Natural killer cell (primary cell): ENCODE results near the gene RPS6KA5. TPM values are rescaled to one million over a fixed set of nuclear protein-coding genes. Genes with fewer than 3 reads are reported as not detected.

ENCODE experiments used
- ATAC-seq, 3 donors: fragments of 150-1000 bp in 2 of 3; fragments of 200-7000 bp in 1 of 3; cut with Tn5 transposase; 1 replicate in 1 of 3; 2 replicates in 2 of 3; pipeline ENCODE4 v1.10.0; 2021; ENCODE audit warnings: mild to moderate bottlenecking in 2 of 3, moderate library complexity in 2 of 3
- DNase-seq, 2 donors: peaks; one replicate each; pipeline versions ENCODE4 v3.0.0 to v3.0.0-alpha.2; 2013 to 2021; ENCODE audit warnings: mixed read lengths in 1 of 2
- H3K27ac ChIP-seq: one replicate; pipeline ENCODE4 v1.5.1; 2013; ENCODE audit warnings: mild to moderate bottlenecking, low read length
- H3K27me3 ChIP-seq: one replicate; pipeline ENCODE4 v1.6.1; 2013; ENCODE audit warnings: low read length; ENCODE audit not compliant: control insufficient read depth, insufficient read depth
- H3K36me3 ChIP-seq: one replicate; pipeline ENCODE4 v1.6.1; 2013; ENCODE audit warnings: low read length; ENCODE audit not compliant: control insufficient read depth, insufficient read depth
- H3K4me1 ChIP-seq: one replicate; pipeline ENCODE4 v1.6.1; 2013; ENCODE audit warnings: low read length; ENCODE audit not compliant: control insufficient read depth, insufficient read depth
- H3K4me3 ChIP-seq: one replicate; pipeline ENCODE4 v1.5.1; 2013; ENCODE audit warnings: low read length
- H3K9me3 ChIP-seq: one replicate; pipeline ENCODE4 v1.6.1; 2013; ENCODE audit warnings: low read length; ENCODE audit not compliant: control insufficient read depth, insufficient read depth
- H3K27ac Mint-ChIP-seq, 2 donors: one replicate each; pipeline ENCODE4 v1.8.0; 2022; ENCODE audit warnings: mild to moderate bottlenecking in 2 of 2, mixed read lengths in 2 of 2, moderate library complexity in 1 of 2
- H3K27me3 Mint-ChIP-seq, 2 donors: one replicate each; pipeline ENCODE4 v1.8.0; 2022; ENCODE audit warnings: low read depth in 2 of 2, mixed read lengths in 2 of 2
- H3K36me3 Mint-ChIP-seq: one replicate; pipeline ENCODE4 v1.8.0; 2022; ENCODE audit warnings: mixed read lengths
- H3K4me1 Mint-ChIP-seq, 2 donors: one replicate each; pipeline ENCODE4 v1.8.0; 2022; ENCODE audit warnings: mixed read lengths in 2 of 2
- H3K4me3 Mint-ChIP-seq: one replicate; pipeline ENCODE4 v1.8.0; 2022; ENCODE audit warnings: mild to moderate bottlenecking, moderate library complexity, mixed read lengths
- H3K9me3 Mint-ChIP-seq, 2 donors: one replicate each; pipeline ENCODE4 v1.8.0; 2022; ENCODE audit warnings: mixed read lengths in 2 of 2
- CTCF ChIP-seq: fragments of 200-600 bp; IDR thresholded peaks from one replicate; pipeline ENCODE4 v1.8.0; 2022; ENCODE audit warnings: antibody characterized with exemption
- WGBS: methylation state at CpG from one replicate; pipeline ENCODE4 v1.1.7; 2013; ENCODE audit warnings: missing lambda C conversion rate; ENCODE audit not compliant: insufficient coverage; 5-methylcytosine and 5-hydroxymethylcytosine counted together
- intact Hi-C: fragments of 100-400 bp; cut with micrococcal nuclease; formaldehyde crosslinking; loops from one replicate; pipeline ENCODE4 v1.14.2; 2022
- total RNA-seq, 4 donors: library from RNA; stranded (reverse); fragments of 120-200 nt in 1 of 4; gene quantifications; one replicate each; pipeline versions ENCODE4 v1.2.3 to v1.2.4, GENCODE V29; 2013 to 2022

RPS6KA5 gene
- total RNA-seq, 3 donors from 2014 or later (not counting 1 experiment from before 2014, with no cell fraction given): 24.1 to 28.5 (median 27.9) TPM

DNA sequence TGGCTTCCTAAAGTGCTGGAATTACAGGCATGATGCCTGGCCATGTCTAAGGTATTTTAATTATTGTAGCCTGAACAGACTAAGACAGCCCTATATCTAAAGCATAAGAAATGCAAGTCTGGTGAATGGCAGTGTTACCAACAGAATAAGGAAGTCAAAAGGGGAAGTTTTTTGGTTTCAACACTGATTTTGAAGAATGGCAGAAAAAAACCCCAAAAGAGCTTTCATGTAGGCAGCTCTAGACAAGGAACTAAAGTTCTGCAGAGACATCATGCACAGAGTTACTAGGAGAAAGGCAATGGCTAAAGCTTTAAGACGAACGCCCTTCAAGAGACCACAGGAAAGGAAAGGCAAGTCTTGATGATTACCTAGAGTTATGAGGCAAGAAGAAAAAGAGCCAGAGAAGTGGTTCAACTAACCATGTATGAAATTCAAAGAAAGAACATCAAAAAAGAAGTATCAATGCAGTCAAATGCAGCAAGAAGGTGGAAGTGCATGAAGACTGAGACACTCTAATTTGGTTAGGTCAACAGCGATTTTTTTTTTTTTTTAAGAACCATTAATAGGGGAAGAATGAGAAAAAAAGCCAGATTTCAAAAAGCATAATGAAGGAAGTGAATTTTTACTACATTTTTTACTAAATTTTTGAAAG is 50.8 kb downstream of the RPS6KA5 start:
- Mint-ChIP-seq H3K36me3 (no peaks in the 10 kb centered on the region), H3K27me3 (no peaks in the 10 kb centered on the region), H3K27ac (peak overlapping the region; percentile 14 to 63), H3K4me3 (peak overlapping the region; percentile 10), H3K9me3 (no peaks in the 10 kb centered on the region), H3K4me1 (peaks cover 31 to 35% of the 10 kb centered on the region in 2 donors)
- ATAC-seq: peak; percentile 42 to 80 (median 69)
- Histone ChIP-seq H3K27me3 (no peaks in the 10 kb centered on the region), H3K4me1 (peaks cover 7% of the 10 kb centered on the region), H3K4me3 (no peak overlapping the region), H3K27ac (peak overlapping the region; percentile 32), H3K36me3 (no peaks in the 10 kb centered on the region), H3K9me3 (no peaks in the 10 kb centered on the region)
- intact Hi-C loops: no loop called here
- WGBS: 11% methylated on average over 3 of the region's 3 CpGs
- peak in 1 of 2 donors; percentile 53 for DNase-seq
- TF ChIP-seq CTCF: no peak

DNA sequence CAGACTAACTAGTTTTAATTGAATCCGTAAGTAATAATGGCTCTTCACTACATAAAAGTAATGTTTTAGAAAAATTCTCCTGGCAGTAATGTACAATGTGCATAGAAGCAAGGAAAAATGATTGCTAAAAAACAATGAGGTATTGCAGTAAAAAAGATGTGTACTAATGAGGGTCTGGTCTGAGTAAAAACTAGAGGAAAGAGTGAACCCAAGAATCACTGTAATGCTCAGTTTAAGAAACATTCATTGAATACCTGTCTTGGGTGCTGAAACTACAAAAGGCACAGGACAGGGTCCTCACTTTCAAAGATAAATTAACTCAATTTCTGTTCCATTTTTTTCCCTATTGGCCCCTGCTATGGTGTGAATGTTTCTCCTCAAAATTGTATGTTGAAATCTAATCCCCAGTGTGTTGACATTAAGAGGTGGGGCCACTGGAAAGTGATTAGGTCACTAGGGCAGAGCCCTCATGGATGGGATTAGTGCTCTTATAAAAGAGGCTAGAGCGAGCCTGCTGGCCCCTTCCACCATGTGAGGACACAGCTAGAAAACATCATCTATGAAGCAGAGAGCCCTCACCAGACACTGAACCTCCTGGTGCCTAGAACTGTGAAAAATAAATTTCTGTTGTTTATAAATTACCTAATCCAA is 51.6 kb downstream of the RPS6KA5 start:
- TF ChIP-seq CTCF: no peak
- no peak overlapping the region for H3K4me3 ChIP-seq
- H3K27ac ChIP-seq: peak overlapping the region; percentile 32
- DNase-seq (no peak), ATAC-seq (peak in 1 of 3 donors; percentile 24)
- no peaks in the 10 kb centered on the region for H3K9me3 ChIP-seq
- H3K27me3 ChIP-seq: no peaks in the 10 kb centered on the region
- H3K4me1 ChIP-seq: peaks cover 7% of the 10 kb centered on the region
- Mint-ChIP-seq H3K9me3 (no peaks in the 10 kb centered on the region), H3K27me3 (no peaks in the 10 kb centered on the region), H3K36me3 (no peaks in the 10 kb centered on the region), H3K4me3 (no peak overlapping the region), H3K27ac (peak overlapping the region; percentile 14 to 63), H3K4me1 (peaks cover 31 to 35% of the 10 kb centered on the region in 2 donors)
- WGBS: 89% methylated on average over 1 of the region's 2 CpGs
- H3K36me3 ChIP-seq: no peaks in the 10 kb centered on the region
- intact Hi-C loops: no loop called here

- Histone ChIP-seq H3K27ac (no peak overlapping the region), H3K4me3 (no peak overlapping the region), H3K27me3 (no peaks in the 10 kb centered on the region), H3K9me3 (no peaks in the 10 kb centered on the region), H3K36me3 (no peaks in the 10 kb centered on the region), H3K4me1 (peaks cover 7% of the 10 kb centered on the region)
- Mint-ChIP-seq H3K27ac (peak overlapping the region in 1 of 2 donors; percentile 44), H3K36me3 (no peaks in the 10 kb centered on the region), H3K27me3 (no peaks in the 10 kb centered on the region), H3K9me3 (no peaks in the 10 kb centered on the region), H3K4me3 (no peak overlapping the region), H3K4me1 (peaks cover 29 to 35% of the 10 kb centered on the region in 2 donors)
- DNase-seq: no peak
- TF ChIP-seq CTCF: no peak
- intact Hi-C loops: no loop called here
- no peak for ATAC-seq
These were observed 54.7 kb downstream of the RPS6KA5 start for GRCh38 chr14:91005716-91006115.
